ENCODE results near the gene CRELD1.
A peak's percentile ranks its signal among the peaks of the same experiment; 100 is the strongest.
"Not testable (repeated sequence)": the region's sequence is repeated elsewhere in the genome, so short reads cannot be mapped to it uniquely, and the experiment has no call there.

The CRELD1 gene

DNA sequence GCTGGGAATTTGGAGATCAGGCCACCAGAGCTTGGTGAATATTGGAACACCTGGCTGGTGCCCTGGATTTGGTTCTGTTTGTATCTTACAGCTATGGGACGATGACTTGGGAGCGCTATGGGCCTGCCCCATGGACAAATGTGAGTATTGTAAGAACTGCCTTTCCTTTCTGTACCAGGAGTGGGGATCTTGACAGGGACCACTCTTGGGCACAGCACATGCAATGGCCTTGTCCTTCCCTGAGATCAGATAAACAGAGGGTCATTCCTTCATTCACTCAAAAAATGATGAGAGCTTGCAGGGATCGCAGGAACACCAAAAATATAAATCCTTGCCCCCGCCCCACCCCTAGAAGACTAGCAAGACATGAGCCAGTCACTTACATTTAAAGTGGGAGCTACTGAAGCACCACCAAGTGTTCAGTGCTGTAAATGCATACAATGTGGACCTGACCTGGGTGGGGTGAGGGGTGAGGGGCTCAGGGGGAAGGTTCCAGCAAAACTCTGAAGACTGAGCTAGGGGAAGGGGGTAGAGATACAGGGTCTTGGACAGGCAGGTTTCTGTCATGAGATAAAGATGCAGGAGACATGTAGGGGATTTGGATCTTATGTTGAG lies 2.7 kb upstream of the CRELD1 start:
- Mint-ChIP-seq H3K4me1 (peaks cover 38% of the 10 kb centered on the region), H3K27me3 (no peaks in the 10 kb centered on the region), H3K36me3 (ENCODE audit: insufficient read depth) (peaks cover 17% of the 10 kb centered on the region), H3K27ac (ENCODE audit: low read depth) (peak overlapping the region; percentile 22), H3K9me3 (no peaks in the 10 kb centered on the region), H3K4me3 (peak overlapping the region; percentile 16)
- DNase-seq (ENCODE audit: low spot score in 2 of 2): no peak
- ATAC-seq (replicated peaks; ENCODE audit: extremely low read depth, poor library complexity, severe bottlenecking): no peak

DNA sequence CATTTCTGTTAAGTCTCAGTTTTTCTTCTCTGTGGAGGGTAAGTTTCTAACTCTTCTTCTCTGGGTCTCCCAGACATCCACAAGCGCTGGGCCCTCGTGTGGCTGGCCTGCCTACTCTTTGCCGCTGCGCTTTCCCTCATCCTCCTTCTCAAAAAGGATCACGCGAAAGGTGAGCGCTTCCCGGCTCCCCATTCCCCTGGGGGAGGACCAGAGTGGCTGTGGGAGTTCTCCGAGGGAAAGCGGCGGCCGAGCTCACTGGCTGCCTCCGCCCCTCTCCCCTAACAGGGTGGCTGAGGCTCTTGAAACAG lies 1.1 kb upstream of the CRELD1 start:
- peaks cover 39% of the 10 kb centered on the region for H3K4me1 Mint-ChIP-seq

DNA sequence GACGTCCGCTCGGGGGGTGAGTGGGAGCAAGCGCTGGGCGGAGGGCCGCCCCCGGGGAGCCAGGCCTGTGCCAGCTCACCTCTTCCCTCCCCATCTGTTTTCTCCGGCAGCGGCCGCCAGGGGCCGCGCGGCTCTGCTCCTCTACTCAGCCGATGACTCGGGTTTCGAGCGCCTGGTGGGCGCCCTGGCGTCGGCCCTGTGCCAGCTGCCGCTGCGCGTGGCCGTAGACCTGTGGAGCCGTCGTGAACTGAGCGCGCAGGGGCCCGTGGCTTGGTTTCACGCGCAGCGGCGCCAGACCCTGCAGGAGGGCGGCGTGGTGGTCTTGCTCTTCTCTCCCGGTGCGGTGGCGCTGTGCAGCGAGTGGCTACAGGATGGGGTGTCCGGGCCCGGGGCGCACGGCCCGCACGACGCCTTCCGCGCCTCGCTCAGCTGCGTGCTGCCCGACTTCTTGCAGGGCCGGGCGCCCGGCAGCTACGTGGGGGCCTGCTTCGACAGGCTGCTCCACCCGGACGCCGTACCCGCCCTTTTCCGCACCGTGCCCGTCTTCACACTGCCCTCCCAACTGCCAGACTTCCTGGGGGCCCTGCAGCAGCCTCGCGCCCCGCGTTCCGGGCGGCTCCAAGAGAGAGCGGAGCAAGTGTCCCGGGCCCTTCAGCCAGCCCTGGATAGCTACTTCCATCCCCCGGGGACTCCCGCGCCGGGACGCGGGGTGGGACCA lies 632 bp upstream of the CRELD1 start:
- Mint-ChIP-seq H3K4me1 (peaks cover 39% of the 10 kb centered on the region), H3K27me3 (no peaks in the 10 kb centered on the region), H3K9me3 (no peaks in the 10 kb centered on the region), H3K36me3 (ENCODE audit: insufficient read depth) (peaks cover 20% of the 10 kb centered on the region), H3K27ac (ENCODE audit: low read depth) (peak overlapping the region; percentile 96), H3K4me3 (peak overlapping the region; percentile 93)
- ATAC-seq (replicated peaks; ENCODE audit: extremely low read depth, poor library complexity, severe bottlenecking): peak; percentile 69
- DNase-seq (ENCODE audit: low spot score in 2 of 2): peak; percentile 78

More for the DNA sequence above, 1.1 kb upstream of the CRELD1 start:
- no peaks in the 10 kb centered on the region for H3K27me3 Mint-ChIP-seq
- H3K9me3 Mint-ChIP-seq: no peaks in the 10 kb centered on the region
- ATAC-seq (replicated peaks; ENCODE audit: extremely low read depth, poor library complexity, severe bottlenecking) (no peak), DNase-seq (ENCODE audit: low spot score in 2 of 2) (no peak)
- peak overlapping the region; percentile 96 for H3K27ac Mint-ChIP-seq (ENCODE audit: low read depth)
- H3K4me3 Mint-ChIP-seq: peak overlapping the region; percentile 93
- peaks cover 20% of the 10 kb centered on the region for H3K36me3 Mint-ChIP-seq (ENCODE audit: insufficient read depth)

DNA sequence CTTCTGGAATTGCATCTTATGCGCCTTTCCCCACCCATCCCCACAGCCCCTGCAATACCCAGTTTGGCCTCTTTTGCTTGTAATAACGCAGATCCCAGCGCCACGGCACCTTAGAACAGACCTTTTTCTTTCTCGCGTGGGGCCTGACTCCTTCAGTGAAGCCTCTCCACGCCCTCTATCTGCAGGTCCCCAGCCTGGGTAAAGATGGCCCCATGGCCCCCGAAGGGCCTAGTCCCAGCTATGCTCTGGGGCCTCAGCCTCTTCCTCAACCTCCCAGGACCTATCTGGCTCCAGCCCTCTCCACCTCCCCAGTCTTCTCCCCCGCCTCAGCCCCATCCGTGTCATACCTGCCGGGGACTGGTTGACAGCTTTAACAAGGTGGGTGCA lies 594 bp downstream of the CRELD1 start:
- Mint-ChIP-seq H3K27me3 (no peaks in the 10 kb centered on the region), H3K36me3 (ENCODE audit: insufficient read depth) (peaks cover 21% of the 10 kb centered on the region), H3K27ac (ENCODE audit: low read depth) (peak overlapping the region; percentile 96), H3K4me1 (peaks cover 39% of the 10 kb centered on the region), H3K4me3 (peak overlapping the region; percentile 93), H3K9me3 (no peaks in the 10 kb centered on the region)
- DNase-seq (ENCODE audit: low spot score in 2 of 2) (no peak), ATAC-seq (replicated peaks; ENCODE audit: extremely low read depth, poor library complexity, severe bottlenecking) (peak; percentile 17)

DNA sequence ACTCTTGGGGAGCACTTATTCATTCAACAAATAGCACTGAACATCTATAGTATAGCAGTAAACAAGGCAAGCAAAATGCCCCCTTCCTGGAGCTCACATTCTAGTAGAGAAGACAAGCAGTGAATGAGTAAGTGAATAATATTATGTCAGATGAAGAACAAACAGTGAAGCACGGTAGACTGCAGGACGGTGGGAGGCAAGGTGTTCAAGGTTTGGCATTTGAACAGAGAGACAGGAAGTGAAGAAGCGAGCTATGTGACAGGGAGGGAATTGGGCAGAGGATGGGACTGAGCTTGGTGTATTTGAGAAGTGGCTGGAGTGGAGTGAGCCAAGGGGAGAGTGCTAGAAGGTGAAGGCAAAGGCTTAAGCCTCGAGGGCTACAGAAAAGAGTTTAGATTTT lies 1.4 kb downstream of the CRELD1 start:
- H3K4me3 Mint-ChIP-seq: peak overlapping the region; percentile 93
- no peaks in the 10 kb centered on the region for H3K27me3 Mint-ChIP-seq
- ATAC-seq (replicated peaks; ENCODE audit: extremely low read depth, poor library complexity, severe bottlenecking) (no peak), DNase-seq (ENCODE audit: low spot score in 2 of 2) (no peak)
- H3K4me1 Mint-ChIP-seq: peaks cover 39% of the 10 kb centered on the region
- H3K36me3 Mint-ChIP-seq (ENCODE audit: insufficient read depth): peaks cover 21% of the 10 kb centered on the region
- no peaks in the 10 kb centered on the region for H3K9me3 Mint-ChIP-seq
- peak overlapping the region; percentile 27 for H3K27ac Mint-ChIP-seq (ENCODE audit: low read depth)

DNA sequence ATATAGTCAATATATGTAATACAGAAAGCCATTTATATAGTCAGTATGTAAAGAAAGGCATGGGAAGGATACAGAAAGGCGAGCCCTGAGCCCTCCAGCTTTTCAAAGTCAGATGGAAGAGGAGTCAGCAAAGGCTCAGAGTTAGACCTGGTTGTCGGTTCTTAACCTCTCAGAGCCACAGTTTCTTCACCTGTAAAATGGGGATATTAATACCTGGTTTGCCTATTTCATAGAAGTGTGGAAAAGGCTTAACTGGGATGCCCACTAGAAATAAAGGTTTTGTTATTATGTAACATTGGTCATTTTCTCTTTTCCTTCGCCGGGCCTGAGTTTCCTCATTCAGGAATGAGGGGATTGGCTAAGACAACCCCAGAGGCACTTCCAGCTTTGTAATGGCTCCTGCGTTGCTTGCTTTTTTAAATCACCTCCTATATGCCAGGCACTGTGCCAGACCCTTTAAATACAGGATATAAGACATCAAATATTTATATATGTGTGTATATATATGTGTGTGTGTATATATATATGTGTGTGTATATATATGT lies 2.4 kb downstream of the CRELD1 start:
- peak overlapping the region; percentile 93 for H3K4me3 Mint-ChIP-seq
- peaks cover 39% of the 10 kb centered on the region for H3K4me1 Mint-ChIP-seq
- H3K9me3 Mint-ChIP-seq: no peaks in the 10 kb centered on the region
- H3K27ac Mint-ChIP-seq (ENCODE audit: low read depth): no peak overlapping the region
- H3K27me3 Mint-ChIP-seq: no peaks in the 10 kb centered on the region
- H3K36me3 Mint-ChIP-seq (ENCODE audit: insufficient read depth): peaks cover 19% of the 10 kb centered on the region
- DNase-seq (ENCODE audit: low spot score in 2 of 2) (no peak), ATAC-seq (replicated peaks; ENCODE audit: extremely low read depth, poor library complexity, severe bottlenecking) (no peak)

DNA sequence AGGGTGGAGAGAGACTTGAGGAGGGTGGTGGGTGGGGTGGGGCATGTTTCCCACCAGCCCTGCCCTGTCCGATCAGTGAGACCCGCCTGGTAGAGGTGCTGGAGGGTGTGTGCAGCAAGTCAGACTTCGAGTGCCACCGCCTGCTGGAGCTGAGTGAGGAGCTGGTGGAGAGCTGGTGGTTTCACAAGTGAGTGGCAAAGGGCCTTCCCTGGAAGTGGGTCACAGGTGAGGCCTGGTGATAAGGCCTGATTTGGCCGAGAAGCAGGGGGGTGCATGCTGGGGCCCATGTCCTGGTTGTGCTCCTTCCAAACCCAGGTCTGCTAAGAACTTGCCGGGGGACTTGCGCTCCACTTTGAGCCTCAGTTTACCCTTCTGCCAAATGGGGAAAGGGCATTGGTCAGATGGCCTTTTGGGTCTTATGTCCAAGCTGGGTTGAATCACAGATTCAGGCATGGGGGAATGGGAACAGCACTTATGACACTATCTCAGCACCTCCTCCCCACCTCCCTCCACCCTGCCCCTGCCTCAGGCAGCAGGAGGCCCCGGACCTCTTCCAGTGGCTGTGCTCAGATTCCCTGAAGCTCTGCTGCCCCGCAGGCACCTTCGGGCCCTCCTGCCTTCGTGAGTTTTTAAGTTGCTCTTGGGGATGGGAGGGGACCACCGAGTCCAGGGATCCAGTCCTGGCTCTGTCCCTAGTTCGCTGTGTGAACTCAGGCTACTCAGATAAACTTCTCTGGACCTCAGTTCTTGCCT lies 4.0 kb downstream of the CRELD1 start:
- no peak for ATAC-seq (replicated peaks; ENCODE audit: extremely low read depth, poor library complexity, severe bottlenecking)
- Mint-ChIP-seq H3K36me3 (ENCODE audit: insufficient read depth) (peaks cover 21% of the 10 kb centered on the region), H3K4me3 (no peak overlapping the region), H3K9me3 (no peaks in the 10 kb centered on the region), H3K27ac (ENCODE audit: low read depth) (no peak overlapping the region), H3K27me3 (no peaks in the 10 kb centered on the region), H3K4me1 (peaks cover 33% of the 10 kb centered on the region)
- DNase-seq (ENCODE audit: low spot score in 2 of 2): no peak

- ATAC-seq (replicated peaks; ENCODE audit: extremely low read depth, poor library complexity, severe bottlenecking): no peak
- Mint-ChIP-seq H3K9me3 (no peaks in the 10 kb centered on the region), H3K4me3 (no peak overlapping the region), H3K36me3 (ENCODE audit: insufficient read depth) (peaks cover 12% of the 10 kb centered on the region), H3K27ac (ENCODE audit: low read depth) (no peak overlapping the region), H3K4me1 (peaks cover 20% of the 10 kb centered on the region), H3K27me3 (no peaks in the 10 kb centered on the region)
- no peak for DNase-seq (ENCODE audit: low spot score in 2 of 2)
Observed at GRCh38 chr3:9938966-9939365, 5.3 kb downstream of the CRELD1 start.

DNA sequence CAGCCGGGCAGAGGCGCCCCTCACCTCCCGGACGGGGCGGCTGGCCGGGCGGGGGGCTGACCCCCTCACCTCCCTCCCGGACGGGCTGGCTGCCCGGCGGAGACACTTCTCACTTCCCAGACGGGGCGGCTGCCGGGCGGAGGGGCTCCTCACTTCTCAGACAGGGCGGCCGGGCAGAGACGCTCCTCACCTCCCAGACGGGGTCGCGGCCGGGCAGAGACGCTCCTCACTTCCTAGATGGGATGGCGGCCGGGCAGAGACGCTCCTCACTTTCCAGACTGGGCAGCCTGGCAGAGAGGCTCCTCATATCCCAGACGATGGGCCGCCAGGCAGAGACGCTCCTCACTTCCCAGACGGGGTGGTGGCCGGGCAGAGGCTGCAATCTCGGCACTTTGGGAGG lies 6.3 kb downstream of the CRELD1 start:
- H3K27ac Mint-ChIP-seq (ENCODE audit: low read depth); H3K27me3 Mint-ChIP-seq; H3K4me3 Mint-ChIP-seq; ATAC-seq (replicated peaks; ENCODE audit: extremely low read depth, poor library complexity, severe bottlenecking); DNase-seq (ENCODE audit: low spot score in 2 of 2); H3K36me3 Mint-ChIP-seq (ENCODE audit: insufficient read depth); H3K9me3 Mint-ChIP-seq: not testable (repeated sequence)
- peaks cover 11% of the 10 kb centered on the region for H3K4me1 Mint-ChIP-seq

GRCh38 chr3:9940746-9941145 lies 7.1 kb downstream of the CRELD1 start:
- Mint-ChIP-seq H3K27ac (ENCODE audit: low read depth) (no peak overlapping the region), H3K4me3 (no peak overlapping the region), H3K9me3 (no peaks in the 10 kb centered on the region), H3K27me3 (no peaks in the 10 kb centered on the region), H3K36me3 (ENCODE audit: insufficient read depth) (peaks cover 12% of the 10 kb centered on the region), H3K4me1 (peaks cover 2% of the 10 kb centered on the region)
- ATAC-seq (replicated peaks; ENCODE audit: extremely low read depth, poor library complexity, severe bottlenecking): no peak
- no peak for DNase-seq (ENCODE audit: low spot score in 2 of 2)

DNA sequence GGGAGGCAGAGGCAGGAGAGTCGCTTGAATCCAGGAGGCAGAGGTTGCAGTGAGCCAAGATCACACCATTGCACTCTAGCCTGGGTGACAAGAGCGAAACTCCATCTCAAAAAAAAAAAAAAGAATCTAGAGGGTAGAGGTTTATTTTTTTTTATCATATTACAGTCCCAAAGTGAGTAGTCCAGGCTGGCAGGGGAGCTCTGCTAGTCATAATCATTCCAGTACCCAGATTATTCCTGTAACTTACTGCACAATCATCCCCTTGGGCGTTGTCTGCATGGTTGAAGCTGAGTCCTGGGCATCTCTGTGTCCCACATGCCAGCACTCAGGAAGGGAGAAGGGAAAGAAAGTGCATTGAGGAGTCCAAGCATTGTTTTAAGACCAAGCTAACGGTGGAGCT lies 8.5 kb downstream of the CRELD1 start:
- Mint-ChIP-seq H3K27ac (ENCODE audit: low read depth) (no peak overlapping the region), H3K4me3 (no peak overlapping the region), H3K9me3 (no peaks in the 10 kb centered on the region), H3K27me3 (no peaks in the 10 kb centered on the region), H3K4me1 (no peaks in the 10 kb centered on the region), H3K36me3 (ENCODE audit: insufficient read depth) (peaks cover 10% of the 10 kb centered on the region)
- DNase-seq (ENCODE audit: low spot score in 2 of 2) (no peak), ATAC-seq (replicated peaks; ENCODE audit: extremely low read depth, poor library complexity, severe bottlenecking) (no peak)

DNA sequence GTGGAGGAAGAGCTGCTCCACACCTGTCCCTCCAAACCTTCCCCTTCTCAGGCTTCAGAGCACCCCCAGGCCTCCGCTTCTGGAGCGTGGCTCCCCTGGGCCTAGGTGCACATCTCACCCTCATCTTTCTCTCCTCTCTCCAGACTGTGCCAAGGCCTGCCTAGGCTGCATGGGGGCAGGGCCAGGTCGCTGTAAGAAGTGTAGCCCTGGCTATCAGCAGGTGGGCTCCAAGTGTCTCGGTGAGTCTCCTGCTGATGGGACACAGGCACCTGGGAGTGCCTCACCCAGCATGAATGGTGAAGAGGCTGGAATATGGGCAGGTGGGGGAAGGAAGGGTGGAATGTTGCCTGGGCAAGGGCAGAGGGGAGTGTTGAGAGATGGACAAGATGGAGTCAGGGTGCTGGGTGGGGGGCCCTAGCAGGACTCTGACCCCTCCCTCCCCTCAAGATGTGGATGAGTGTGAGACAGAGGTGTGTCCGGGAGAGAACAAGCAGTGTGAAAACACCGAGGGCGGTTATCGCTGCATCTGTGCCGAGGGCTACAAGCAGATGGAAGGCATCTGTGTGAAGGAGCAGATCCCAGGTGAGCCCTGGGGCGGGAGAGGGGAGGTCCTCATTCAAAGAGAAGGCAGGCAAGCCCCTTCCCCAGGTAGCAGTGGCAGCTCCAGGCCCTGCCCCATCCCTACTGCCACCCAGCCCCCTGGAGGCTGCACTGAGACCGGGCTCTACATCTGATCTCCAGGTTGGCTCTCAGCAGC lies 9.5 kb downstream of the CRELD1 start:
- no peak overlapping the region for H3K4me3 Mint-ChIP-seq
- H3K9me3 Mint-ChIP-seq: no peaks in the 10 kb centered on the region
- ATAC-seq (replicated peaks; ENCODE audit: extremely low read depth, poor library complexity, severe bottlenecking) (no peak), DNase-seq (ENCODE audit: low spot score in 2 of 2) (no peak)
- H3K36me3 Mint-ChIP-seq (ENCODE audit: insufficient read depth): peaks cover 8% of the 10 kb centered on the region
- no peaks in the 10 kb centered on the region for H3K27me3 Mint-ChIP-seq
- H3K27ac Mint-ChIP-seq (ENCODE audit: low read depth): no peak overlapping the region
- no peaks in the 10 kb centered on the region for H3K4me1 Mint-ChIP-seq

Data from central memory CD8-positive, alpha-beta T cell (primary cell).